Hepatic stellate cell (primary cell): Measurements from ENCODE around the gene RNF150.
A peak's percentile ranks its signal among the peaks of the same experiment; 100 is the strongest.

Source experiments
- DNase-seq: peaks from one replicate; pipeline ENCODE4 v3.0.0; 2011; ENCODE audit warnings: low spot score

RNF150 gene

DNA sequence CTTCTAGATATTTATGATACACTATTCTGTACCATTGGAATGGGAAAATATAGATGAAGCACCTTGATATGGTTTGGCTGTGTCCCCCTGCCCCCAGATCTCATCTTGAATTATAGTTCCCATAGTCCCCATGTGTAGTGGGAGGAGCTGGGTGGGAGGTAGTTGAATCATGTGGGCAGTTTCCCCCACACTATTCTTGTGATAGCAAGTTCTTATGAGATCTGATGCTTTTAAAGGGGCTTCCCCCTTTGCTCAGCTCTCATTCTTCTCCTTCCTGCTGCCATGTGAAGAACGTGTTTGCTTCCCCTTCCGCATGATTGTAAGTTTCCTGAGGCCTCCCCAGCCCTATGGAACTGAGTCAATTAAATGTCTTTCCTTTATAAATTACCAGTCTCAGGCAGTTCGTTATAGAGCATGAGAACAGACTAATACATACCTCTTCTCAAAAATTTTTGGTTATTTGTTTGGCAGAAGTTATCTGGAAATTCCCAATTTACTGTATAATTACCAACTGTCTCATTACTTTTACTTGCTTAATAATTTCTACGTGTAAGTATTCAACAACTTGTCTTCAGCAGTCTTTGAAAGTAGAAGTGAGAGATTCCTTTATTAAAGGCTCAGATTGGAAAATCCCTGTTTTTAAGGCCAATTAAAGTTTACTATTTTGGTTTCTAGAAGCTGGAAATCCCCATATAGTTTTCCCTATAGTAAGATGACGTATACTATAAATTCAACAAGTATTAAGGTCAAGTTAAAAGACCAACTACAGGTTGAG, 152.7 kb downstream of the RNF150 start:
- no peak for DNase-seq

DNA sequence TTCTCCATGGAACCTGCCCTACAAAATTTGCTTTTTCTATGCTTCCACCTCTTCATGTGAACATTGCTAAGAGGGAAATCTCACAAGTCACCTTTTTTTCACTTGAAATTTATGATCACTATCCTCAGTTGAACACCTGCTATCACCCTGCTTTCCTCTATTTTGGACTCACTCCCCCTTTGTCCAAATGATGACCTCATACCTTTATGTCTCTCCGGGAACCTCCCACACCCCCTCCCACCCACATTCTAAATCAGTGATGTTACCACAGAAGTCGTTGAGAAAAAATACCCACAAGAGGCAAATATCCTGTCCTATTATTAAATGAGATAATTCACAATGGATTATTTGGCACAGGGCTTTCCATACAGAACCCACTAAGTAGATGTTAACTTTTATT, 156.5 kb downstream of the RNF150 start:
- DNase-seq, result no peak

DNA sequence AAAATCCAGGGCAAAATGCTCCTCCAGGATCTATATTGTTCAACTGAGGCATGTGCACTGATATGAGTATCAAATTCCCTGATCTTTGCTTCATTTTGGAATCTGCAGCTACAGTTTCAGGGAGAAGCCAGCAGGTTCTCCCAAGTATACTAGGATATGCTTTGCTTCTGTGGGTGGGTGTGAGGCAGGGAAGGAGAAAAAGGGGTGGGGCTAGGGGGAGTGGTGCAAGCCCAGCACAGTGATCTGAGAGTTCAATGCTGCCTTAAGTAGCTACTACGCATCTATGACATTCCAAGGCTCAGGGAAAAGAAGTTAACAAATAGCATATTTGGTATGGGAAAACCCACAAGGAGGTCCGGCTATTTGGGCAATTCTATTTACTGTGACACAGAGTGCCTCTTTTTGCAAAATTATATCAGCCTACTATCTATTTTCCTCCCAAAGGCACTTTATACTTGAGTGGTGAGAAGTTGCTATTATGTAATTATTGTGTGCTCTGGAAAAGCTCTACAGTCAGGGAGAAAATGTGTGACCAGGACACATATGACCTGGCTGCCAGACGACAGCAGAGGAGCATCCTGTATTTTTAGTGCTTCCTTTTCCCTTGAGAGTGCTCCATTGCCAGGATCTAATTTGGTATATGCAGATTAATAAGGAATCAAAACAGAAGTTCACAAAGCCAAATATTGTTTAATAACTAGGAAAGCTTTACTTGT, 162.0 kb downstream of the RNF150 start:
- no peak for DNase-seq

DNA sequence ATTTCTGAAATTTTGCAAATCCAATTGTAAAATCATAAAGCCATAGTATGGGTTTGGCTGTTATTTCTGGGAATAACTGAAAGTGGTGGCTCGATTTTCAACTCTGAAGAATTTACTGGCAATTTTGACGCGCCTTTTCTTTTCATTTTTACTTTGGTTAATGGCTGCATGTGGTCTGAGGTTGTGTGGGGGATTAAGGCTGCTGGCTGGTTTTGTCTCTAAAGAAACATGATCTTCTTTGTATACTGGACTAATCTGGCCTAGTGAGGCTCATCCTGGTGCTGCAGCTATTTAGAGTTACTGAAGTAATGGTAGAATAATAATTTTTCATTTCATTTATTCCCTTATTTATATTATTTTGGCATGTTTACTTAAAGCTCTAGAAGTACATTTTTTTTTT, 164.0 kb downstream of the RNF150 start:
- DNase-seq, result no peak

DNA sequence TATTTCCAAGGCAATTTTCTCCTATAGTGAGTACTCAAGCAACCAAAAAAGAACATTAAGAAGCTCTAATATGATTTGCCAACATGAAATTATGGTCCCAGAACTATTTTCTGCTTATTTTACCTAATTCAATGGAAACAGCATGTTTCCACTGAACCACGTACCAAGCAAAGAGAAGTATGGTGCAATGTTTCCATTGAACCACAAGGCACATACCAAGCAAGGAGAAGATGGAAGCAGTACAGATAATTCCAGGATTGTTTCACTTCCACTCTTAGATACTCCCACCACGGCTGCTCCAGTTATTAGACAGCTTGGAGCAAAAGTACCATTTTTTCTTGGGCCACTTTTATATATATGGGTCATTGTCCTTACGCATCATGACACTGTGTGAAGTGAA, 164.9 kb downstream of the RNF150 start:
- no peak for DNase-seq

DNA sequence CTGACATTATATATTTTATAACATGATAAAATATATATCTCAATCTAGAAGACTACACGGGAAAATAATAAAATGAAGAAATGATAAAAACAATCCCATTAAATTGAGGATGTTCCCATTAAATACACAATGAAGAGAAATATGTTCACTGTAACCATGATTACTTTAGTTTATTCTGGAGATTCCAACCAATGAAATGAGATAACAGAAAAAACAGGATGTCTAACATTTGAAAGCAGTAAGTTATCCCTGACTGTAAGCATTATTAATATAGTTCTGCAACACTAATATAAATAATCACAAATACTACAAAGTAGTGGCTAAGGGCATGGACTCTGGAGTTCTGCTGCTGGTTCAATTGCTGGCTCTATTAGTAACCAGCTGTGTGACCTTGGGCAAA, 169.4 kb downstream of the RNF150 start:
- no peak for DNase-seq

DNA sequence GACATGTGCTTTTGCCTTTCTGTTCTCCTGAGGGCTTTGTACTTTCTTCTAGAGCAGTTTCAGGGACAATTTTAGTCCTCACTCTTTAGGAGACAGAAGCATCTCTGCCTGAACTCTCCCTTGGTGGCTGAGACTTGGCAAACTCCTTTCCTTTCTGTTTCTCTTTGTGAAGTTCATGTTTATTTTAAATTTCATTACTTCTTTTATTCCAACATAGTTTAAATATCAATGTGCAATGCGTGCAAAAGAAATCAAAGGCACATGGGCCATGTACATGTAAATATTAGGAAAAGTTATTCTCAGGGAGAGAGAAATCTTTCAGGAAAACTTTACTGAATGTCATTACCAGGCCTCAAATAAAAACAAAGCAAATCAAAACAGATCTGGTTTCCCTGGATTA, 177.6 kb downstream of the RNF150 start:
- DNase-seq, result no peak

DNA sequence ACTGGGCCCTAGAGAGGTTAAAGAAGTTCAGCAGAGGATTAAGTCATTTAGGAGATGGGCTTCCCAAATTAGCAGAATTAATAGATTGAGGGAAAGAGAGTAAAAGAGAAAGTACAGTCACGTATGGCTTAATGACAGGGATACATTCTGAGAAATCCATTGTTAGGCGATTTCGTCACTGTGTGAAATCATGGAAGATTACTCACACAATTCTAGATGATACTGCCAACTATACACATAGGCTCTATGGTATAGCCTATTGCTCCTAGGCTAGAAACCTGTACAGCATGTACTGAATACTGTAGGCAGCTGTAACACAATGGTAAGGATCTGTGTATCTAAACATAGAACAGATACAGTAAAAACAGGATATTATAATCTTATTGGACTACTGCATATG, 180.6 kb downstream of the RNF150 start:
- no peak for DNase-seq

DNA sequence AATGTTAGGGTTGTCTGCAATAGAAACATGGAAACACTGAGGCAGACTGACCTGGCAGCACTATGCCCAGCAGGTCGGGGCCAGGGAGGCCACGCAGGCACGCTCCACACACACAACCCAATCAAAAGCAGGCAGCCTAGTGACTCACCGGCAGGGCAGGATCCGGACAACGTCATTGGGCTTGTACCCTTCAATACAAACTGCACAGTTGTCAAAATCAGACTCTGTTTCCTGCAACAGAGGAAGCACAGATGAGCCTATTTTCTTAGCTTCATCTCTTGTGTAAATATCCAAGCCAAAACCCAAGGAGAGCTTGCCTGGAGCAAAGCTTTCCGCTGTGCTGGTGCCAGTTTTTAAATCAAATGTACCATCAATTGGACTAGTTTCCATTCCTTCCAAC, 185.8 kb downstream of the RNF150 start:
- DNase-seq, result no peak

DNA sequence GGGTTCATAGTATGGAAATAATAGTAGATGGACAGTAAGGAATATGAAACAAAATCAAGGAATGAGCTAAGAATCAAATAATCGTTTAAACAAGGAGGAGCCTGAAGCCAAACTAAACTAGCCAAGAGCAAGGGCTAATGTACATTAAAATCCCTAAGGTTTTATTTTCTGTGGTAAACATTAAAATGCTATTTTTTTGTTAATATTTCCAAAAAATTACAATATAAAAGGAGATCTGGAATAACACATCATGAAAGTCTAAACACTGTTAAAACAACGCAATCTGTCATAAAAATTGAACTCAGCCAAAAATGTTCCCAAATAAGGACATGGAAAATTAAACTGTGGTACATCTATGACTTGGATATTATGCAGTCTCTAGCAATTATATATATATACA, 188.2 kb downstream of the RNF150 start:
- no peak for DNase-seq

DNA sequence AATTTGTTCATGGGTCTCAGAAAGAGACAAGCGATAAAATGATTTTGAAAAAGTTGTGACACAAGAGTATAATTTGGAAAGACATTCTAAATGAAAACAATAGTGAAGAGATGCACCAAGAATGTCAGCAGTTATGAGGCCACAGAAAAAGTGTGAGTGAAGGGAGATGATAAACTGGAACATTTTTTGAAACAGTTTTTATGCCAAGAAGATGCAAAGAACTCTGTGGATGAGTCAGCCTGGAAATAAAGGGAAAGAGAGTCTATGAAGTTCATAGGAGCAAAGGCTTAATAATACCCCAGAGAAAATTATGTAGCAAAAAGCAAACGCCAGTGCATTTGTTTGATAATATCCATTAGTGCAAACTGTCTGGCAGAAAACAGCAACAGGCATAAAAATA, 188.7 kb downstream of the RNF150 start:
- no peak for DNase-seq

DNA sequence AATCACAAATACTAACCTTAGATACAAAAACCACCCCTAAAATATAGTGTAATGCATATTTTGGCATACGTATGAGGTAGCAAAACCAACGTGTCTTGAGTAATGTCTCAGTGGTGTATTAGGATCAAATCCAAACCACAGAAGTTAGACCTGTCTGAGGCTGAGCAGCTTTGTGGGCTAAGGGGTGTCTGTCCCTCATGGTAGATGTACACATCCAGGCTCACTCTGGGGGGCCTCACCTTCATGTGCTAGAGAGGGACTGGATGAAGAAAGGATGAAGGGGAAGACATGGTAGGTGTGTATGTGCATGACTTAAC, 189.1 kb downstream of the RNF150 start:
- no peak for DNase-seq

DNA sequence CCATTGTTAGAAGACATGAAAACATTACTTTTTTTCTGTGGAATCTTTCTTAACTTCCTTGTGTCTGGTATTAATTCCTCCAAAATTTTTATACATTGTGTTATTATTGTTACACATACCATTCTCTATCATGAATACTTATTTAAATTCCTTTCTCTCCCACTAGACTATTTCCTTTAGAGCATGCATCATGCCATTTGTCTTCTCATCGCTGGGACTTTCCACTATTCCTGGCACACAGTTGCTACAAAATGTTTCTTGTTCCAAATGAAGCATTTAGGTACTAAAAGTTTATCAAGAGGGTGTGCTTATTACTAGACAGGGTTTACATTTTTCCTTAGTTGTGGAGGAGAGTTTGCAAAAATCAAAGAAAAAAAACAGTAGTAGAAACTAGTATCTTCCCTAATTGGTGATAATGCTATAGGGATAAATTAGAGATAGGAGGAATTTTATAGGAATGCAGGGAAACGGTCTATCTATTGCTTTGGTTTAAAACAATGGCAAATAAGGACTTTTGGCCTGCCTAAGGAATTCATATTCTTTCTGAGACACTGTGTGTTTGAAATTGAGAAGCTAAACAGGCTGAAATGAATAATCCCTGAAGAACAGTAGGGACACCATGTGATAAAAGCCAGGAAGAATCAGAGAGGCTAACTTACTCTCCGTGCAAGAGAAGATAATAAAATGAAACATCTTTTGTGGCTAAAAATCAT, 189.6 kb downstream of the RNF150 start:
- DNase-seq, result peak; percentile 23

DNA sequence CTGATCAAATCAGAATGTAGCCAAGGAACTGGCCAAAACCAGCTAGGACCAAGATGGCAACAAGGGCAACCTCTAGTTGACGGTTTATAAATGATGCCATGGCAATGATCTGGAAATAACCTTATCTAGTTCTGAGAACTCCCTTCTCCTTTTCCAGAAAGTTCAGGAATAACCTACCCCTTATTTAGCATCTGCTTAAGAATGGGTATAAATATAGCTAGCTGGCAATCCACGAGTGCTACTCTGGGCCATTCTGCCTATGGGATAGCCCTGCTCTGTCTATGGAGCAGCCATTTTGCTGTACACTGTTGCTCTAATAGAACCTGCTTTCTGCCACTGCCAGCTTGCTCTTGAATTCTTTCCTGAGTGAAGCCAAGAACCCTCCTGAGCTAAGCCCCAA, 192.7 kb downstream of the RNF150 start:
- DNase-seq, result no peak

DNA sequence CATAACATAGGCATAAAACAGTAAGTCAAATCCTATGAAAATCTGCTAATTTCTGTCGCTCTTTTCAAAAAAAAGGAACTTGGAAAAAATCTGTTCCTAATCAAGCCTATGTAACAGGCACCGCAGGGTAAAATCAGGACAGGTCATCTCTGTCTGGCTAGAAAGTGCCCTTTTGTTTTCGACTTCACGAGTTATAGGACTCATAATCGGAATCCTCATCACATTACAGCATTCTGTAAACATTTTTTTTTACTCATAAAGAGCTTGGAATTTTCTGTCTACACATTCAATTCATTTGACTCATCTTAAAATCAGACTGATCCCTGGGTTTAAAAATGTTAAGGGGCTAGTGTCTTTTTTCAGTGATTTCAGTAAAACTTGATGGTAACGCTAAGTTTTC, 195.4 kb downstream of the RNF150 start:
- DNase-seq, result peak; percentile 54

DNA sequence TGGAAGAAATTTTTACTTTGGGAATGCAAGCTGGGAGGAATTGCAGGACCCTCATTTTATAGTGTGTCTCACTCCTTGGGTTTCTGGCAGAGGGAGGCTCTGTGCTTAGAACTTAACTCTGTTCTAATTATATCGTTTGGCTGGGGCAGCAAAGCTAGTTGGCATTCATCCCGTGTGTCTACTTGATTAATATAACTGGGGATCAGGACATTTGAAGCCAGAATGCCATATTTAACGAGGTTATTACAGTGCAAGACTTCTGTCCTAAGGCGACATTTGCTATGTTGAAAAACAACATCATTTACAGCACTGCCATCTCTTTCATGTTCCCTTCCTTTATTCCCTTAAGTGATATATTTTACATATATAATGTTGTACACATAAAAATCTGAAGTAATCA, 198.0 kb downstream of the RNF150 start:
- DNase-seq, result no peak

DNA sequence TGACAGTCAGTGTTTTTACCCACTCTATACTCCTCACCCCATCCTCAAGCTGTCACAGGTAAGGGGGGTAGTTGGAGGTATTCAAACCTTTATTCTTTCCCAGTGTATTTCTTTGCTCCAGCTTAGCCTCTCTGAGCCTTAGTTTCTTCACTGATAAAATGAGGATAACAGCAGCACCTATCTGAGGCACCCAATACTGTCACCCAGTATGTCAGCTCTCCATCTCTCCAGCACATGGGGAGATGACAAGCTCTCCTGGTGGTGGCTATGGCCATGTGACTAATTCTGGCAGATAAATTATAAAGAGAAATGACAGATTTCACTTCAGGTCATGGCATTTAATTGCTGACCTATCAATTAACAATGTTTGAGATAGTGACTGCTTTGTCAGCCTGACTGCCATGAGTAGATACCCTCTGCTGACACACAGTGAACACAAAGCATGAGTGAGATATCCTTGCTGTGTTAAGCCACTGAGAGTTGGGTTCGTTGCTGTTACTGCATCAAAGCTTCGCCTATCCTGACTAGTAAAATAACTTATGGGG, 200.7 kb downstream of the RNF150 start:
- DNase-seq, result no peak

DNA sequence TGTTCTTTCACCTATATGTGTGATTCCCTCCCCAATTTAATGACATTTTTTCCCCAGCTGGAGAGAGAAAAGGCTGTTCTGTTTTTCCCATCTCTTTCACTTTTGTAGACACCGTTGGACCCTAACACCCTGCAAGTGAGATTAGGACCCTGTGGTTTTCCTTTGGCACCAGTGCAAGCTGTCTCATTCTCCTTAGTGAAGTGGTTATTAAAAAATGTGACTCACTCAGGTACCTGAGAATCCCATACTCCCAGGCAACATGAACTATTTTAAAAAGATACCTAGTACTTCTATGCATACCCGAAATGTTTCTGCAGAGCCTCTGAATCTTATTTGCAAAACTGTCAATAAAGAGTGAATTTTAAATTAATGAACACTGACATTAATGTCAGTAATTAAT, 201.4 kb downstream of the RNF150 start:
- no peak for DNase-seq

DNA sequence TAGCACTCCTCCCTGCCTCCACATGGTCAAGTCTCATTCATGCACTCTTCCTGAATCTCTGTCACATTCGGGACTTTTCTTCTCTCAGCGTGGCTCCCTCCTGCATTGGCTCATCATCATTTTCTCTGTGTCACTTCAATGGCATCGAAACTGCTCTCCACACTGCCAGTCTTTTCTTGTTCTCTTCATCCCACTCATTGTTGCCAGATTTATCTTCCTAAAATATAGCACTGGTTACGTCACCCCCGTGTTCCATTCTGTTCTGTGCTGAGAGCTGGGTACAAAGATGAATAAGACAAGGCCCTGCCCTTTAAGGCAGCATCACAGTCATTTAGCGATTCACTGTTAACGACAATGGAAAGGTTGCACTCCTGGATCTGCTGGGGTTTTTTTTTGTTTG, 202.7 kb downstream of the RNF150 start:
- DNase-seq, result no peak

DNA sequence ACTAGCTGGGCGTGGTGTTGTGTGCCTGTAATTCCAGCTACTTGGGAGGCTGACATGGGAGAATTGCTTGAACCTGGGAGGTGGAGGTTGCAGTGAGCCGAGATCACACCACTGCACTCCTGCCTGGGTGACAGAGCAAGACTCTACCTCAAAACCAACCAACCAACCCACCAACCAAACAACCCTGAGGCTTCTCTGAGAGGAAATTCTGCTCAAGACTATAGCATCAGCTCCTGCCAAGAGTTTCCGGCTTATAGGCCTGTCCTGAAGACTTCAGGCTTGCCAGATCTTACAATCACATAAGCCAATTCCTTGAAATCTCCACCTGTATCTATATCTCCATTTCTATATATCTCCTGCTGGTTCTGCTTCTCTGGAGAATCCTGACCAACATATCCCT, 203.3 kb downstream of the RNF150 start:
- DNase-seq, result no peak

DNA sequence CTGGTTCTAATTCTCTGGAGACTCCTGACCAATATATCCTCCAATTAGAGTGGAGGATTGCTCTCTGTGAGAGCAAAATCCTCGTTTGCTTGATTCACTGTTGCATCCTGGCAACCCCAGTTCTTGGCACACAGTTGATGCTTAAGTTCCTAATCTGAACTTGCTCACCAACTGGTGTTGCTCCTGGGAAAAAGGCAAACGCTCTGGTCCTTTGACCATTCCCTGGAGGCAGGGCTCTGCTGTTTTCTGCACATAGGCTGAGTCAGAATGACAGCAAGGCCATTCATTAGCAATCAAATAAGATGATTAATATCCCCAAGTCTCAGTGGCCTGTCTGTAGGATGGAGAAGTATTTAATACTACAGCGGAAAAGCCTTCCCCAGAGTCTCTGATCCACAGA, 204.4 kb downstream of the RNF150 start:
- DNase-seq, result peak; percentile 22

DNA sequence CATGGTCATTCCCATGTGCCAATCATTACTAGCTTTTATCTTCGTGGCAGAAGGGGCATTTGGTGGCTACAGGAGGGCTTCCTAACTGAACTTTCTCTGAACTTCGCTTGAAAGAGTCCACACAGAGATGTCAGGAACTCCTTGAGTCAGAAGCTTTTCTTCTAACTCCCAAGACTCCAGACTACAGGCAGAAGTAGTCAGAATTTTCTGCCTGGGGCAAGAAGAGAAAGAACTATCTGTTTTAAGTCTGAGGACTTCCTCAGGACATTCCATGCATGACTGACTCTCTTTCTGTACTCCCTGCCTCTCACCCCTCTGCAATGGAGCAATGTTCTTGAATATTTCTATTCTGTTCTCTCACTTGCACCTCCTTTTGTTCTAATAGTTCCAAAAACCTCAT, 206.6 kb downstream of the RNF150 start:
- DNase-seq, result no peak

DNA sequence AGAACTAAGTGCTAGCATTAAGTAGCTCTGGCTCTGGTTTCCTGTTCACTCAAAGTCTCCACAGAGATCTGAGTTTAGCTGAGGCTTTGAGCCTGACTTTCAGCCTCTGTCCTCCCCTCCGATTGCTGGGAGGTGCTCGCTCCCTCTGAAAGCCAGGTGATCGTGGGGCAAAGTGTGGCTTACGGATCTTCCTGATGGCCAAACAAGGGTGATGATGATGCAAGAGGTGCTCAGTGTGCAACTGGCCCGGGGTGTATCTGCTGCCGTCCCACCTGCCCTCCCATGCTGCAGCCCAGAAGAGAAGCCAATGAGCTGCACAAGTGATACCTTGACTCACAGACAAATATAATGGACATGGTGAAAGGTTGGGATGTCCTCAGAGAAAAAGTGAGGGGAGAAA, 207.9 kb downstream of the RNF150 start:
- no peak for DNase-seq
